Smooth muscle cell (in vitro differentiated cells): ENCODE results near the gene ZNF607. TPM values are rescaled to one million over a fixed set of nuclear protein-coding genes. Genes with fewer than 3 reads are reported as not detected.
"Not testable (repeated sequence)": the region's sequence is repeated elsewhere in the genome, so short reads cannot be mapped to it uniquely, and the experiment has no call there.

Experiments used
- DNase-seq: peaks from one replicate; lab custom pipeline; 2025; ENCODE audit not compliant: unreplicated experiment; lab: John Stamatoyannopoulos, UW
- H2AFZ ChIP-seq: fragments of 200-600 bp; sonication (generic); 2 replicates; pipeline ENCODE4 v1.6.0; 2016; ENCODE audit warnings: antibody characterized with exemption, low read depth, mild to moderate bottlenecking
- H3F3A ChIP-seq: fragments of 200-600 bp; sonication (generic); 2 replicates; pipeline ENCODE4 v1.6.0; 2017; ENCODE audit warnings: antibody characterized with exemption, low read depth
- H3K27ac ChIP-seq: fragments of 200-600 bp; sonication (generic); 2 replicates; pipeline ENCODE4 v1.5.1; 2016; ENCODE audit warnings: low read depth, mild to moderate bottlenecking
- H3K27me3 ChIP-seq: fragments of 200-600 bp; sonication (generic); 2 replicates; pipeline ENCODE4 v1.6.1; 2016; ENCODE audit warnings: low read depth, mild to moderate bottlenecking
- H3K36me3 ChIP-seq: fragments of 200-600 bp; sonication (generic); 2 replicates; pipeline ENCODE4 v1.5.1; 2016; ENCODE audit warnings: low read depth
- H3K4me1 ChIP-seq: fragments of 200-600 bp; sonication (generic); 2 replicates; pipeline ENCODE4 v1.5.1; 2016; ENCODE audit warnings: low read depth
- H3K4me2 ChIP-seq: fragments of 200-600 bp; sonication (generic); 2 replicates; pipeline ENCODE4 v1.6.0; 2016; ENCODE audit warnings: mild to moderate bottlenecking
- H3K4me3 ChIP-seq: fragments of 200-600 bp; sonication (generic); 2 replicates; pipeline ENCODE4 v1.5.1; 2016; ENCODE audit warnings: mild to moderate bottlenecking
- H3K79me2 ChIP-seq: fragments of 200-600 bp; sonication (generic); 2 replicates; pipeline ENCODE4 v1.6.0; 2016; ENCODE audit warnings: low read depth, mild to moderate bottlenecking
- H3K9ac ChIP-seq: fragments of 200-600 bp; sonication (generic); 2 replicates; pipeline ENCODE4 v1.6.0; 2016; ENCODE audit warnings: low read depth
- H3K9me3 ChIP-seq: fragments of 200-600 bp; sonication (generic); replicated peaks from 2 replicates; pipeline ENCODE4 v1.5.1; 2016; ENCODE audit warnings: low read depth
- H4K20me1 ChIP-seq: fragments of 200-600 bp; sonication (generic); 2 replicates; pipeline ENCODE4 v1.6.0; 2016; ENCODE audit warnings: low read depth
- WGBS: methylation state at CpG from one replicate; pipeline ENCODE4 v1.1.7; 2016; ENCODE audit warnings: low lambda C conversion rate; 5-methylcytosine and 5-hydroxymethylcytosine counted together
- polyA plus RNA-seq: library from polyadenylated mRNA; unstranded; fragments of >200 nt; fragmentation: Nextera tagmentation; extraction: Ambion mirVana; gene quantifications from 2 replicates; pipeline ENCODE4 v1.2.1, GENCODE V29; 2016
- total RNA-seq: library from RNA; depleted of rRNA; stranded (reverse); fragments of >200 nt; gene quantifications from 2 replicates; pipeline ENCODE4 v1.2.3, GENCODE V29; 2014
- TF ChIP-seq, protein P1 (sequence below): fragments of 200-600 bp; sonication (generic); IDR thresholded peaks from 2 replicates; pipeline ENCODE4 v1.5.1; 2017; ENCODE audit warnings: borderline replicate concordance, mild to moderate bottlenecking, antibody characterized with exemption; ENCODE audit not compliant: insufficient read depth, poor library complexity, severe bottlenecking

ZNF607 gene
- total and polyA plus RNA-seq, 2 experiments from 2014 or later, result 3.1 to 3.6 TPM

DNA sequence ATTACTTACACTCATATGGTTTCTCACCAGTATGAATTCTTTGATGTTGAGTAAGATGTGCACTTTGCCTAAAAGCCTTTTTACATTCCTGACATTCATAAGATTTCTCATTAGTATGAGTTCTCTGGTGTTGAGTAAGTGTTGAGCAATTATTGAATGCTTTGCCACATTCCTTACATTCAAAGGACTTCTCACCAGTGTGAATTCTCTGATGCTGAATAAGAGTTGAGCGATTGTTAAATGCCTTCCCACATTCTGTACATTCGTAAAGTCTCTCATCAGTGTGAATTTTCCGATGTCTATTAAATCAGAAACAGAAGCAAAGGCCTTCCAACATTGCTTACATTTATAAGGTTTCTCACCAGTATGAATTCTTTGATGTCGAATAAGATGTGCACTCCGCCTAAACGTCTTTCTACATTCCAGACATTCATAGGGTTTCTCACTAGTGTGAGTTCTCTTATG is 50.1 kb downstream of the ZNF607 start:
- TF ChIP-seq, protein P1, sequence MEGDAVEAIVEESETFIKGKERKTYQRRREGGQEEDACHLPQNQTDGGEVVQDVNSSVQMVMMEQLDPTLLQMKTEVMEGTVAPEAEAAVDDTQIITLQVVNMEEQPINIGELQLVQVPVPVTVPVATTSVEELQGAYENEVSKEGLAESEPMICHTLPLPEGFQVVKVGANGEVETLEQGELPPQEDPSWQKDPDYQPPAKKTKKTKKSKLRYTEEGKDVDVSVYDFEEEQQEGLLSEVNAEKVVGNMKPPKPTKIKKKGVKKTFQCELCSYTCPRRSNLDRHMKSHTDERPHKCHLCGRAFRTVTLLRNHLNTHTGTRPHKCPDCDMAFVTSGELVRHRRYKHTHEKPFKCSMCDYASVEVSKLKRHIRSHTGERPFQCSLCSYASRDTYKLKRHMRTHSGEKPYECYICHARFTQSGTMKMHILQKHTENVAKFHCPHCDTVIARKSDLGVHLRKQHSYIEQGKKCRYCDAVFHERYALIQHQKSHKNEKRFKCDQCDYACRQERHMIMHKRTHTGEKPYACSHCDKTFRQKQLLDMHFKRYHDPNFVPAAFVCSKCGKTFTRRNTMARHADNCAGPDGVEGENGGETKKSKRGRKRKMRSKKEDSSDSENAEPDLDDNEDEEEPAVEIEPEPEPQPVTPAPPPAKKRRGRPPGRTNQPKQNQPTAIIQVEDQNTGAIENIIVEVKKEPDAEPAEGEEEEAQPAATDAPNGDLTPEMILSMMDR, result no peak
- H3K4me3 ChIP-seq, result no peak overlapping the region
- no peak overlapping the region for H3K4me2 ChIP-seq
- H3K79me2 ChIP-seq, result no peaks in the 10 kb centered on the region
- no peak overlapping the region for H3K9ac ChIP-seq
- no peak overlapping the region for H2AFZ ChIP-seq
- H3K27ac ChIP-seq, result no peak overlapping the region
- H3K4me1 ChIP-seq, result no peaks in the 10 kb centered on the region
- no peak for DNase-seq
- no peaks in the 10 kb centered on the region for H4K20me1 ChIP-seq
- no peaks in the 10 kb centered on the region for H3K27me3 ChIP-seq
- no peaks in the 10 kb centered on the region for H3F3A ChIP-seq
- H3K9me3 ChIP-seq, result peaks cover 53% of the 10 kb centered on the region
- WGBS, result 93% methylated on average over 6 of the region's 6 CpGs
- H3K36me3 ChIP-seq, result no peaks in the 10 kb centered on the region

- H2AFZ ChIP-seq, H3K4me3 ChIP-seq, H3K27me3 ChIP-seq, H3K9me3 ChIP-seq, H3K36me3 ChIP-seq, H3K27ac ChIP-seq, DNase-seq, H3K9ac ChIP-seq, H3K4me2 ChIP-seq: not testable (repeated sequence)
- Histone ChIP-seq H3F3A (peaks cover 11% of the 10 kb centered on the region), H3K79me2 (peaks cover 25% of the 10 kb centered on the region), H3K4me1 (peaks cover 22% of the 10 kb centered on the region), H4K20me1 (peaks cover 10% of the 10 kb centered on the region)
- WGBS, result 95% methylated on average over 8 of the region's 8 CpGs
Measured at GRCh38 chr19:37657157-37657556, 62.4 kb downstream of the ZNF607 start.

DNA sequence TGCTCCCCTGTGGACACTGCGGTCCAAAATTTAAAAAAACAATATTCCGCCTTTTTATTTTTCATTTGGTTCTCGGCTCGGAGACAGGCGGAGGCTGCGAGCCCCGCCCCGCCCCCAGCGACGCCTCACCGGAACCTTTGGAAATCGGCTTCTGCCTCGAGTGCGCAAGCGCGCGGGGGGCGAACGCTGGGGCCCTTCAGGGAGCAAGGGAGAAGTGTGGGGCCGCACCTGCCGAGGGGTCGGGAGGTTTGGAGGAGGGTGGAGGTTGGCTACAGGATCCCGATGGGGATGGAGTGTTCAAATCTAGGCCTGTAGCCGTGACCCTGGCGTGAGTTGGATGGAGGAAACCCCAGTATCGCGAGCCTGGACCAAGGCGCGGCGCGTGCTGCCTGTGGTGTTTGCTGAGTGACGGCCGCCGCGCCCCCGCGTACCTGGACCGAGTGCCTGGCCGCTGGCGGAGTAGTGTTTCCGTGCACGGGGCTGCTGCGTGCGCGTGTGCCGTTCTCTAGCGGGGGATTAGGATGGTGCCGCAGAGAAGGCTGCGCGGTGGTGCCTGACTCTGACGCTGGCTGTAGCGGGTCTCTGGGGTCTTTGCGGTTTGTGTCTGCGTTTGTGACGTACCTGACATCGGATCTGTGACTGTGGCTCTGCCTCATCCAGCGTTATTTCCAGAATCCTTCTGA is 63.7 kb downstream of the ZNF607 start:
- H3K36me3 ChIP-seq, result no peaks in the 10 kb centered on the region
- H3K27ac ChIP-seq, result peak overlapping the region; percentile 32
- peaks cover 22% of the 10 kb centered on the region for H3K4me1 ChIP-seq
- peak overlapping the region; percentile 82 for H3K4me3 ChIP-seq
- peak; percentile 85 for DNase-seq
- peak overlapping the region; percentile 96 for H3K4me2 ChIP-seq
- H3K27me3 ChIP-seq, result no peaks in the 10 kb centered on the region
- H3K9me3 ChIP-seq, result no peaks in the 10 kb centered on the region
- TF ChIP-seq, protein P1, result no peak
- H2AFZ ChIP-seq, result peak overlapping the region; percentile 93
- peaks cover 11% of the 10 kb centered on the region for H3F3A ChIP-seq
- H4K20me1 ChIP-seq, result peaks cover 10% of the 10 kb centered on the region
- under 1% methylated on average over 56 of the region's 57 CpGs for WGBS
- no peak overlapping the region for H3K9ac ChIP-seq
- H3K79me2 ChIP-seq, result peaks cover 38% of the 10 kb centered on the region

DNA sequence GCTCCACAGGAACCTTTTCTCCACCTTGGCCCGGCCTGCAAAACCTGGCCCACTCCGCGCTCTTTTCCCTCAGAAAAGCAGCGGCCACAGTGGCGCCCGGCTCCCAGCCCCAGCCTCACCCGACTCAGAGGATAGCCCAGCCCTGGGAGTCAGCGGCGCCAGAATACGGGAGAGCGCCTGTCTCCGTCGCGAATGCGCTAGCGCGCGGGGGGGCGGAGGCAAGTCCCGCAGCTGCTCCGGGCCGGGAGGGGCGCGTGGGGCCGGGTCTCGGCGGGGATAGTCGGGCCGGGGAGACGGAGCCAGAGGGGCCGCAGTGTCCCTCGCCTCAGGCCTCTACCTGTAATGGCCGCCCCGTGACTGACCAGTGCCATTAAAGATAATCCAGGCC is 64.3 kb downstream of the ZNF607 start, which contains the start of gene ZFP30:
Gene ZFP30 (minus strand): TSS at position 165 of the 388 bp plus-strand sequence. CDS start 7,643 bp downstream, outside the sequence.
- Histone ChIP-seq H3K27me3 (no peaks in the 10 kb centered on the region), H3K4me2 (peak within 1 kb of the TSS; percentile 96), H3K9ac (peak within 1 kb of the TSS; percentile 30), H3K79me2 (peaks cover 44% of the 10 kb centered on the region), H3K9me3 (no peaks in the 10 kb centered on the region), H2AFZ (peak within 1 kb of the TSS; percentile 93), H3K4me1 (peaks cover 22% of the 10 kb centered on the region), H4K20me1 (peaks cover 10% of the 10 kb centered on the region), H3K36me3 (no peaks in the 10 kb centered on the region), H3K27ac (peak within 1 kb of the TSS; percentile 32), H3F3A (peaks cover 11% of the 10 kb centered on the region), H3K4me3 (peak within 1 kb of the TSS; percentile 82)
- peak; percentile 85 for DNase-seq
- TF ChIP-seq, protein P1, result no peak
- under 1% methylated on average over 26 of the region's 34 CpGs for WGBS
